ENCODE data around the gene CDH23.

DNA sequence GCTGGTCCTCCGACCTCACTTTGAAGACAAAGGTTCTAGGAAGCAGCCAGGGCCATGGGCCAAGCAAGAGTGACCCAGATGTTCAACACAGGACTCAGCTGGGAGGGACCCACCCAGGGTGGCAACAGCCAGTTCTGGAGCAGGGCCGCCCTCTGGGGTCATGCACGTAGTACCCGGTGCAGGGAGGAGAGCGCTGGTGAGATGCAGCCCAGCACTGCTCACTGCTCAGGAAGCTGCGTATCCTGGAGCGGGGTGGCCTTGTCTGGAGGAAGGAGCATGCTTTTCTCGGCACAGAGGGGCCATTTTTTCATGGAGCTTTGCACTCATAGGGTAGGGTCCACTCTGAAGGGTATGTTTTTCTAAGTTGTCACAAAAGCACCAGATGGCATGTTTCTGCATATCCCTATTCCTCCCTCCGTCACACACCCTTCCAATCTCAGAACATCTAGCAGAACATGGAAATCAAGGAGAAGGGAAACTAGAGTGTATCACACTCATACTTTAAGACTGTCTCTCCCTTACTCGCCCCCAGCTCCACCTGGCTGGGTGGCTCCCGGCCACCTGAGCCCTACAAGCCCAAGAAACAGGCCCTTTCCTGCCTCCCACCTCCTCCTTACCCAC is 132.6 kb downstream of the CDH23 start:
- TF ChIP-seq, protein P1, sequence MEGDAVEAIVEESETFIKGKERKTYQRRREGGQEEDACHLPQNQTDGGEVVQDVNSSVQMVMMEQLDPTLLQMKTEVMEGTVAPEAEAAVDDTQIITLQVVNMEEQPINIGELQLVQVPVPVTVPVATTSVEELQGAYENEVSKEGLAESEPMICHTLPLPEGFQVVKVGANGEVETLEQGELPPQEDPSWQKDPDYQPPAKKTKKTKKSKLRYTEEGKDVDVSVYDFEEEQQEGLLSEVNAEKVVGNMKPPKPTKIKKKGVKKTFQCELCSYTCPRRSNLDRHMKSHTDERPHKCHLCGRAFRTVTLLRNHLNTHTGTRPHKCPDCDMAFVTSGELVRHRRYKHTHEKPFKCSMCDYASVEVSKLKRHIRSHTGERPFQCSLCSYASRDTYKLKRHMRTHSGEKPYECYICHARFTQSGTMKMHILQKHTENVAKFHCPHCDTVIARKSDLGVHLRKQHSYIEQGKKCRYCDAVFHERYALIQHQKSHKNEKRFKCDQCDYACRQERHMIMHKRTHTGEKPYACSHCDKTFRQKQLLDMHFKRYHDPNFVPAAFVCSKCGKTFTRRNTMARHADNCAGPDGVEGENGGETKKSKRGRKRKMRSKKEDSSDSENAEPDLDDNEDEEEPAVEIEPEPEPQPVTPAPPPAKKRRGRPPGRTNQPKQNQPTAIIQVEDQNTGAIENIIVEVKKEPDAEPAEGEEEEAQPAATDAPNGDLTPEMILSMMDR (IDR thresholded peaks at IDR 0.05; ENCODE audit: poor library complexity), result no peak
- TF ChIP-seq EZH2phosphoT487 (IDR thresholded peaks at IDR 0.05; ENCODE audit: low read depth, severe bottlenecking, unreplicated experiment), result no peak
- TF ChIP-seq EZH2 (IDR thresholded peaks at IDR 0.05; ENCODE audit: borderline replicate concordance), result no peak
